ENCODE data around the gene TRNT1.

The TRNT1 gene

GRCh38 chr3:3117651-3118050 is 9.1 kb upstream of the TRNT1 start:
- no peak for TF ChIP-seq CTCF (IDR thresholded peaks at IDR 0.05)

- TF ChIP-seq CTCF (IDR thresholded peaks at IDR 0.05), result no peak
These were observed 7.3 kb upstream of the TRNT1 start for GRCh38 chr3:3119393-3119851.

GRCh38 chr3:3125977-3126376 is 763 bp upstream of the TRNT1 start:
- no peak for TF ChIP-seq CTCF (IDR thresholded peaks at IDR 0.05)

GRCh38 chr3:3127432-3128010 is 781 bp downstream of the TRNT1 start:
- TF ChIP-seq CTCF (IDR thresholded peaks at IDR 0.05), result no peak

- no peak for TF ChIP-seq CTCF (IDR thresholded peaks at IDR 0.05)
These were observed 2.8 kb downstream of the TRNT1 start for GRCh38 chr3:3129579-3129978.

GRCh38 chr3:3133500-3133899 is 6.8 kb downstream of the TRNT1 start:
- TF ChIP-seq CTCF (IDR thresholded peaks at IDR 0.05), result no peak

- no peak for TF ChIP-seq CTCF (IDR thresholded peaks at IDR 0.05)
These were observed 8.2 kb downstream of the TRNT1 start for GRCh38 chr3:3134750-3135448.

All from LNCAP (cell line).